HG03558 (cell line): ENCODE data around the gene LRRC4C.
"Not testable (repeated sequence)": the region's sequence is repeated elsewhere in the genome, so short reads cannot be mapped to it uniquely, and the experiment has no call there.

Source experiments
- ATAC-seq: cut with Tn5 transposase; IDR thresholded peaks from one replicate; pipeline ENCODE4 v1.9.1; 2021; ENCODE audit warnings: moderate number of reproducible peaks; ENCODE audit not compliant: unreplicated experiment; ENCODE audit errors: extremely low read depth

Gene LRRC4C

DNA sequence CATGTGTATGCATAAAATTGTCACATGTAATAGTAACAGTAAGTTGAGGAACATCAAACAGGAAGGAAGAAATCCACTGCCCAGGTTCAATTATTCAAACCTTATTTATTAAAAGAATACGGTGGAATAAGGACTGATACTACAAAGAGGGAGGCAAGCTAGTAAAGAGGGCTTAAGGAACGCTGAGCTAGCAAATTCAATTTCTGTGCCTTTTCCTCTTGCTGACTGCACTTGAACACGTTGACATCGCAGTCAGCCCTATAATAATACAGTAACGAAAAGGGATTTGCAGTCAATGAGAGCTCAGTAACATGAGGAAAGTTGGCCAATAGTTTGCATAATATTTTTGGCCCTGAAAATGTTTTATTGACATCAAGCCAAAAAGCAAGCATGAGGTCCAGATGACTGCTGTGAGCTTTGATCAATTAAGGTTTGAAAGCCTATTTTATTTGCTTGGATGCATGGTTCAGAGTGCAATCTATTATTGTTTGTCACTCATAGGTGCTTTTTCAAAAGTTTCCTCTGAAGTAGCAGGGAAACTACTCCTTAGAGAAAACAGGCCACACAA lies 861.8 kb downstream of the LRRC4C start:
- ATAC-seq, result no peak

DNA sequence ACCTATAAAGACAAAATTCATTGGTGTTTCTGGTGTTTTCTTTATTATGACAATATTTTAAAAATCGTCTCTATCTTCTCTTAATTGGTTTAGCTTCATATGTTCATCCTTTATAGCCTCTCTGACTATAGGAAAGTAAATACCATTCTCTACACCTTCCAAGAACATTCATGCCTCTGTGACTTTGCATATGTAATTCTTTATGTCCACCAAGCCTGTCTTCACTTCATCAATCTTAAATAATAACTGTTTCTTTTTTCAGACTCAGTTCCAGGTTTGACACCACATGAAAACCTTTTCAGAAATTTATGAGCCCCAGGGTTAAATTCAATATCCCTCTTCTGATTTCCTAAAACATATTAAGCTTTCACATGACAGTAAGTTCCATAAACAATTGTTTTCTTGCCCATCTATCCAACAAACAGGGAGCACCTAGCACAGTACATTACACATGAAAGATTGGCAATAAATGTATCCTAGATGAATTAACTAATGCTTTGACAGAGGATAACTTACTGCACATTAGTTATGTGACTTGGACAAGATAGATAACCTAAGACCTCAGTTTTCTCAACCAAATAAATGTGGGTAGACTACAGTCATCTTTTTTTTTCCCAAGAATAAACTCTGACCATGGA lies 886.1 kb downstream of the LRRC4C start:
- ATAC-seq, result no peak

DNA sequence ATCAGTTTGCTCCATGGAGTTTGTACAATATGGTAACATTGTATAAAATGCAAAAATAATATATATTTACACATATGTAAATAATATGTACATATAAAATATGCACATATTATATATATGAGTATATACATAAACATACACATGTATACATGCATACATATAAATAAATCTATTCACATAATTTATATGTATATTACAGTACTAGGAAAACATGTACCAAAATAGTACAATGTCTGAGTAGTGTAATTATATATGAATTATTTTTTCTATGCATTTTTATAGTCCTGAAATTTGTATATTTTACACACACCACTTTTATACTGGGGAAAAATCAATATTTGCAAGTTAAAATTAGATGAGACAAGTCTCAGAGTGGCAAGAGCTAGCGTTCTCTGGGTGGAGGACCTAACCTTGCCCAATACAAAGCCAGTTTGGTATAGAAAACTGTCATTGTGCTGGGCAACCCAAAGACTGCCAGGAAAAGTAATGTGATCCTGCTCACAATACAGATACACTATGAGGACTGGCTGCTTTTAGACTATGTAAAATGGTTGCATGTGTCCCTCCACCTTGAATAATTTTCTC lies 889.4 kb downstream of the LRRC4C start:
- ATAC-seq, result no peak

DNA sequence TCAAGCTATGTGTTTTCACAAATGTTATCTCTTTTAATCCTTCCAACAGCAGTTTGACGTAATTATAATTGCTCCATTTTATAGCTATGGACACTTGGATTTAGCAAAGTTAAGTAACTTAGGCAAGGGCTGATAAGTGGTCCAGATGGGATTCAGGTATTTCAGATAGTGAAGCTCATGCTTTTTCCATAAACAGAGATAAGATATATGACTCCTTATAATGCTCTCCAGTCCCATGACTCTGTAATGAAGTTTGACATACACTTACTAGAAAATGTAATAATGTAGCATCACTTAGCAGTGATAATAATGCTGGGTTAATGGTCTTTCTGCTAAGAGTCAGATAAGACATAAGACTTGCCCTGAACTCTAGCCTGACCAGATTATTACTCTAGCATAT lies 892.1 kb downstream of the LRRC4C start:
- no peak for ATAC-seq

DNA sequence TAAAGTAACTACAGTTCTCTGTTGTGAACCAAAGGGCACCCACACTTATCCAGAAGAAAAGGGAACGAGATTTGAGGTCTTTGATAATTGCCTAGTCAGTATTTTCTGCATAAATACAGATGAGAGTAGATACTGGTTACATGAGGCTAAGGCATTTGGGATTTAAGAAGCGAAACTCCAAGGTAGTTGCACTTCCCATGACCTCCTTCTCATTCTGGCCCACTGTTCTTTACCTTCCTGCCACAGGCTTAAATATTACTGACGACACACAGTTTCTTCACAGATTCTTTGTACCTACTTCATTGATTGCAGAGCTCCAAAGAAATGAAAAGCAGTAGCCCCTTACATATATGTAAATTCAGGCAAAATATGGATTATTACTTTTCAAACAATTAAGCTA lies 915.3 kb downstream of the LRRC4C start:
- ATAC-seq, result no peak

DNA sequence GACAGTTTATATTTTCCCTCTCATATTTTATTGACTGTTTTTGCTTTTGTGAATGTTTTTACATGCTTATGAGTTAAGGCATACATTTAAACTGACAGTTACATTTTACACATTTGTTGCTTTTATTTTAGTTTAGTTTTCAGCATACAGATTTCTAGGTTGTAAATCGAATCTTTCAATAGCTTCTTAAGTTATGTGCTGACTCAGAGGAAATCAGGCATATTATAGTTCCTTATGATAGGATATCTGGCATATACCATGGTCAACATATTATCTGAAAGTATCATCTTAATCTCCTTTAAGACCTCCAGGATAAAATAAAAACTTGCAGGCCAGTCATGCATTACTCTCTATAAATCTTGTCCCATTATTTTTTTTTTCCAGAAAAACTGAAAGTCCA lies 916.6 kb downstream of the LRRC4C start:
- ATAC-seq, result no peak

DNA sequence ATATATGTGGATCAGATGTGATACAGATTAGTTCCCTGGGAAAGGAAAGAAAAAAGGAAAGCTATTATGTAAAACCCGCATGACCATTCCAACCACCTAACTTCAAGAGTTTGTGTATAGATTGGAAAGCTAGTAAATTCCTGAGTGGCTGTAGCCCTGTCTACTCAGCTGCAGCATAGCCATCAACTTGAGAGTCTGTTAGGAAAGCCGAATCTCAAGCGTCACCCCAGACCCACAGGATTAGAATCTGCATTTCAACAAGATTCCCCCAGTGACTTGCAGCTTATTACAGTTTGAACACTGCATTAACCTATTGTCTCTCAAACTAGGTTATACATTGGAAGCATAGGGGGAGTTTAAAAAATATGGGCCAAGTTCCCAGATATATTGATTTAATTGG lies 921.7 kb downstream of the LRRC4C start:
- no peak for ATAC-seq

DNA sequence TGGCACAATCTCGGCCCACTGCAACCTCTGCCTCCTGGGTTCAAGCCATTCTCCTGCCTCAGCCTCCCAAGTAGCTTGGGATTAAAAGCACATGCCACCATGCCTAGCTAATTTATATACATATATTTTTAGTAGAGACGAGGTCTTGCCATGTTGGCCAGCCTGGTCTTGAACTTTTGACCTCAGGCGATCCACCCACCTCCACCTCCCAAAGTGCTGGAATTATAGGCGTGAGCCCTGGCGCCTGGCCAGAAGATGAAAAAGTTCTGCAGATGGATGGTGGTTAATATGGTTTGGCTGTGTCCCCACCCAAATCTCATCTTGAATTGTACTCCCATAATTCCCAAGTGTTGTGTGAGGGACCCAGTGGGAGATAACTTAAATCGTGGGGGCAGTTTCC lies 937.4 kb downstream of the LRRC4C start:
- ATAC-seq, result not testable (repeated sequence)

DNA sequence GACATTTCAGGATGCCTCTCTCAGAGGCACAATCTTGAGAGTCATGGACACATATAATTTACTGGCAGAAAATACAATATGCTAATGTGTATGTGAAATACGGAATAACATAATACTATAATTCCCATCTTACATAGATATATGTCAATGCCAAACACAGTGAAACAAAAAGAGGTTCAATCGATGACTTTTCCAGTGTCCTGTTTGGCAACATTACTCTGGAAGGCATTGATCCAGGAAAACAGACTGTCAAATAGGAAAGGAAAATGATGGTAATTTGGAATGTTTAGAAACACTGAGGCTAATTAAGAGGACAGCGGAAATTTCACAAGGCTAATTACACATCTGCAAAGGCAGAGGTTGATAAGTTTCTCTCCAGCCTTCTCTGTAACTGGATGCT lies 942.3 kb downstream of the LRRC4C start:
- ATAC-seq, result no peak

DNA sequence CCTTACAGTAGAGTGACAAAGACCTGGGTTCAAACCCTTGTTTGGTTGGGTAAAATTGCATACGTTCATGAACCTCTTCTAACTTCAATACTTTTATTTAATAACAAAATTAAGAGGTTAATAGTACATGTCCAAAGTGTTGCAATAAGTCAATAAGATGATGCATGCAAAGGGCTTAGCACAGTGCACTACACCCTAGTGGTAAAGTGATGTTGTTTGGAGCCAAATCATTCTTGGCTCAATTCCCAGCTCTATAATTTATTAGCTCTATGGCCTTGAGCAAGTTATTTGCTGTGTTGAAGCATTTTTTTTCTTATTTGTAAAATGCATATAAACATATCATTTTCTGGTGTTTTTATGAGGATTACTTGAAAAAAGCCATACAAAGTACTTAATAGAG lies 945.3 kb downstream of the LRRC4C start:
- ATAC-seq, result no peak

DNA sequence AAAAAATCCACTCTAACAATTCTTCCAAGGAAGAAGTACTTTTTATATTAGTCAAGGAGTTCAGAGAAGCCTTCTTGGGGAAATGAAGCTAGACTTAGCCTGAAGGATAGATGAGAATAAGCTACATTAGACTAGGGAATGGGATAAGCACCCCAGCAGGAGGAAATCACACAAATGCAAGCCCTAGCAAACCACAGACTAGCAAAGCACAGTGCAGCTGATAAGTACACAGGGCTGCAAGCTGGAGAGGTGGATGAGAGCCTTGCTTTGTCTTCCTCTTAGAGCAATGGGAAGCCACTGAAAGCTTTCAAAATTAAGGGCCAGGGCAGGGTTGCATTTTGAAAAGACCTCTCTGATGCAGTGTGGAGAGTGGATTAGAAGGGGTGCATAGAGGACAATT lies 946.2 kb downstream of the LRRC4C start:
- ATAC-seq, result no peak

DNA sequence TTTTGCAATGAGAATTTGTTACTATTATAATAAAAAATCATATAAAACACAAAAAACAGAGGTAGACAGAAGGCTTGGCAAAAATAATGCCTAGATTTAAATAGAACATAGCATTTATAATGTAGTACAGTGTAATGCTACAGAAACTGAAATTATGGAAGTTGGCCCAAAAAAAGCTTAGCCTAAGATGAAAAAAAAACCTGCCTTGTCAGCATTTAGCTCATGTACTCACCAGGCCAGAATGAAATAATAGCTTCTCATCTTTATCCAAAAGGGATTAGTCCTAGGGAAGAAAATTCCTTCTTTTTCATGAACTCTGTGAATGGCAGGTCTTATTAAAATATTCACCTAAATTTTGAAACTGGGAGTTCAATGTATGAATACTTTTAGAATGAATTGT lies 951.1 kb downstream of the LRRC4C start:
- ATAC-seq, result no peak

DNA sequence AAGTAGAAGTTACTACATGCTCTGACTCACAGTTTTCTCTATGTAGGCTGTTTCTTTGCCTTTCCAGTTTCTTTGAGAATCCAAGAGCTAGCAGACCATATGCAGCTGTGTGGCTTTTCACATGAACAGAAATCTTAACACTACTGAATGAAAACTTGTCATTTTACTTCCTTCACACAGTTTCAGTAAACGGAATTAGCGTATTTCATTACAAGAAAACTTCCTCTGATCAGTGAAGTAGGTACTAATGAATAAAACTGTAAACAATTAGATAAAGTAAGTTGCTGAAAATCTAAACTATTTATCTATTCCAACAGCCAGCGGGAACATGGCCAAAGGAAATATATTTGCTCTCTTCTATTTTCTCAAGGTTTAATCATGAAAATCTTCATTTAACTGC lies 953.2 kb downstream of the LRRC4C start:
- no peak for ATAC-seq

DNA sequence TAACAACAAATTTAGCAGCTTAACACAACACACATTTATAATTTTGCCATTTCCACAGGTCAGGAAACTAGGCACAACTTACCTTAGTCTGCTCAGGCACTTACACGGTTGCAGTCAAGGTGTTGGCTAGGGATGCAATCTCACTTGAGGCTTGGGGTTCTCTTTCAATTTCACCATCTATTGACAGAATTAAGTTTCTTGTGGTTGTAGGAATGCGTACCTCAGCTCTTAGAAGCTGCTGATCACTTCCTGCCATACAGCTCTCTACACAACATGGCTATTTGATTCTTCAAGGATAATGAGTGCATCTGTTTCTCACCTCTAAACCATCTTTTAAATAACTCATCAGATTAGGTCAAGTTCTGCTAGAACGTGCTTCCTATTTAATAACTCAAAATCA lies 968.1 kb downstream of the LRRC4C start:
- no peak for ATAC-seq

DNA sequence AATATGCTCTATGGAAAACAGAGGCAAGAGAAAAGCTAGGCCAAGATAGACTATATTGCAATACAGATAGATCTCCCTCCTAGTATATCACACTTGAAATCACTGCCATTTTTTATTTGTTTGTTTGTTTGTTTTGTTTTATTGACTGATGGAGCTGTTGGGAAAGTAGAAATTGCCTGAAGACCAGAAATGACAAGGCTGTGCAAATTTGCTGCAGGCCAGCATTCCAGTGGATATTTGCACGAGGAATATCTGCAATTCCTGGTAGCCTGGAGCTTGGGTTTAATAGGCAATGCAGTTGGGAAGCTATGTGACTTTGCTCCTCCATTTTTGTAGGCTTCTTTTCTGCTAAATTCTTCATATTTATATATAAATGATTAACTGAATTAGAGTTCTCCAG lies 991.7 kb downstream of the LRRC4C start:
- ATAC-seq, result no peak

DNA sequence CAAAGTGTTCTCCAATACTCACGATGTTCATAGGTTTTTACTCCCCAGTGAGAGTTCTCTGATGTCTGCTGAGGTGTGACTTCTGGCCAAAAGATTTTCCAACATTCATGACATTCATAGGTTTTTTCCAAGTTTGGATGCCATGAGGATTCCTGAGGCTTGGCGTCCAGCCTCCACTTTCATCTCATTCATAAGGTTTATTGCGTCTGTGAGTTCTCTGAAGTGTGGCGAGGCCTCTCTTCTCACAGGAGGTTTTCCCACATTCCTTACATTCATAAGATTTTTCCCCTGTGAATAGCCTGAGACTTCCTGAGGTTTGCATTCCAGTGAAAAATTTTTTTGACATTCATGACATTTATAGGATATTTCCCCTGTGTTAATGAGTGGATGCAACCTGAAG lies 1014.1 kb downstream of the LRRC4C start:
- ATAC-seq, result no peak

DNA sequence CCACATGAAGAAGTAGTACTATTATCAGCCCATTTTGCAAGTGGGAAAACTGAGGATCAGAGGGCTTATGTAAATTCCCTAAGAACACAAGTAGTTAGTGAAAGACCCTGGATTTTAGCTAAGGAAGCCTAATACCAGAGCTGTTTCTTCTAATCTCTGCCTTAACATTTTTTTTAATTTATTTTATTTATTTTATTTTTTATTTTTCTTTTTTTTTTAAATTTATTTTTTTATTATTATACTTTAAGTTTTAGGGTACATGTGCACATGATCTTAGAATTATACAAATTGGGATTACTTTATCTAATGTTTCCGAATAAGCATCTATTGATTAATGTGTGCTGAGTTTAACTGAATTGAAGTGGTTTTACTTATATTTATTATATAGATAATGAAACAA lies 1015.3 kb downstream of the LRRC4C start:
- ATAC-seq, result no peak

DNA sequence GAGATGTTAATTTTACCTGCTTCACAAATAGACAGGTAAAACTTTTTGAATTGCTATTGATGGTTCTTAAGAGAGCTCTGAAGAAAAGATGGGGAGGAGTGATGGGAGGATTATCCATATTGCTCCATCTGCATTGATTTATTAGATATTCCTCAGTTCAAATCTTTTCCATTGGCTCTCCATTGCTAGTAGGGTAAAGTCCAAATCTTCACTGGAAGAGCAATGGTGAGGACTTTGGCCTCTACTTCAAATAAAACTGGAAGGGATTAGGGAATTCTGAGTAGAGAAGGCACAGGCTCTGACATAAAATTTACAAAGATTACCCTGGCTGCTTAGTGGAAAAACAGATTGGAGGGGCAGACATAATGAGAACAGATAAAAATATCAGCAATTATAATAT lies 1024.1 kb downstream of the LRRC4C start:
- no peak for ATAC-seq

DNA sequence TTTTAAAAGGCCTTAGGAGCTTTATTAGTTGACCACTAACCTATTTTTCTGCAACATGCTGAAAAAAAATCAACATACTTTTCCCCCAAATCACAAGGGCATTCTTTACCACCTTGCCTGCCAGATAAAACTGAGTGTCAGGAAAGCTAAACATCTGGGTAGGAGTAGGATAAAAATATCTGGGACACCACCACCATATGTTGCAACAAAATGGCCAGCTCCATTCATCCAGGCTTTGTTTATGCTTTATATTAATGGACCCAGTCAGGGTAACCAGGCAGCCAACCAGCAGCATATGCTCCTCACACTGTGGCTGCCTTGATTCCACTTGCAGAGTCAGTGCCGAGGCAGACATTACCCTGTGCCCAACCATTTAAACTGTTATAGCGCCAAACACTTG lies 1024.5 kb downstream of the LRRC4C start:
- no peak for ATAC-seq

DNA sequence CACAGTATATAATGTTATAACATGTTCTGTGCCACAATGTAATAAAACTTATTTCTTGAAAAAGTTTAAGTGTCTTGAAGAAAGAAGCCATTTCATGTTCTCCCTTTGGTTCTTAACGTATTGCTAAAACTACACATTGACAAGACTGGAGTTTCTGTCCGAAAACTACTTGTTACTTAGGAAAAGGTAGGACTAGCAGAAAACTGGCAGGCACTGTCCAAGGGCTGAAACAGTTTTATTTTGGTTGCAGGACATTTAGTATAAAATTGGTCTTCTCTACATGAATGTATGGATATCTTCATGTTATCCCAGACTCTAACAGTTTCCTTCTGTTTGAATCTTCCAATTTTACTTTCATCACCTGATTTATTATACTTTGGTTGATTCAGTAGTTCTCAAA lies 1027.1 kb downstream of the LRRC4C start:
- ATAC-seq, result no peak

DNA sequence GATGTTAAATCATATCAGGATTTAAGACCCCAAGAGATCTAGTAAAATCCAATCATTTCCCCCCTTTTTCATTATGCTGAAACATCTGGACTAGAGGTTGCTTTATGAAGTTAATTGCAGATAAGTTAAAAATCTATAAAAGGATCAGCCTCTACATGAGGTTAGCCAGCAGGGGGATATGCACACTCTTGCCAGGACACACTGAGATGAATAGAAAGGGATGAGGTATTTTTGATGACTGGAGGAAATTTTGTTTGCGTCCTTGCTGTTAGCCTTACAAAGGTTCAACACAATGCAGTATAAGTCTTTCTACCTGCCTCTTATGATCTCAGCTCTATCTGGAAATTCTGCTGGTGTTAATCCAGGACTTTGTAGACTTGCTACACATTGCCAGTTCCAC lies 1034.3 kb downstream of the LRRC4C start:
- ATAC-seq, result no peak
